ENCODE data around the gene TMOD1.
"Not testable (repeated sequence)": the region's sequence is repeated elsewhere in the genome, so short reads cannot be mapped to it uniquely, and the experiment has no call there.

TMOD1 gene

DNA sequence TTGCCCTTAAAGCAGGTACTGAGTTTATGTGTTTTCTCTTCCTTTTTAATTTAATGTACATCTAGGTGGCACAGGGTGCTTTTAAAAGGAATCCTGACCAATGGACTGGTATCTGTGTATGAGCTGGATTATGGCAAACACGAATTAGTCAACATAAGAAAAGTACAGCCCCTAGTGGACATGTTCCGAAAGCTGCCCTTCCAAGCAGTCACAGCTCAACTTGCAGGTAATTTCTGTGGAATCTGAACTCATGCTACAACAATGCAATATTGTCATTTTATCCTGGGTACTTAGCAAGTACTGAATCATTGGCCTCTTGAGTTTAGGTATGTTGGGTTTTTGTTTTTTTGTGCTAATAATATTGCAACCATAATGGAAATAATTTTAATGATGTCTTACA is 14.4 kb upstream of the TMOD1 start:
- H3K18ac ChIP-seq (ENCODE audit: low read depth in 1 of 2, low read length in 2 of 2): no peak overlapping the region
- H3K23ac ChIP-seq (ENCODE audit: low read length in 2 of 2): no peak overlapping the region
- no peak overlapping the region for H3K4me2 ChIP-seq (ENCODE audit: low read length, poor library complexity, severe bottlenecking)
- no peak overlapping the region for H3K14ac ChIP-seq (ENCODE audit: low read length in 2 of 2)
- WGBS: 77% methylated on average over 2 of the region's 2 CpGs
- no peak overlapping the region for H2BK5ac ChIP-seq (ENCODE audit: low read depth, low read length, poor library complexity, severe bottlenecking)
- H3K4me1 ChIP-seq (ENCODE audit: control insufficient read depth, insufficient read depth, low read depth, low read length): no peaks in the 10 kb centered on the region
- H3K9ac ChIP-seq (ENCODE audit: low read length): no peak overlapping the region
- H3K27me3 ChIP-seq (ENCODE audit: control insufficient read depth in 1 of 2, insufficient read depth in 1 of 2, low read length in 2 of 2): no peaks in the 10 kb centered on the region
- no peak overlapping the region for H3K4me3 ChIP-seq (ENCODE audit: insufficient read depth in 1 of 2, low read depth in 1 of 2, low read length in 2 of 2)
- H3K4ac ChIP-seq (ENCODE audit: low read depth in 1 of 2, low read length in 2 of 2): no peak overlapping the region
- H2AK5ac ChIP-seq (ENCODE audit: low read length, severe bottlenecking): no peak overlapping the region
- no peak overlapping the region for H4K91ac ChIP-seq (ENCODE audit: low read length)
- no peak for DNase-seq
- no peak overlapping the region for H4K8ac ChIP-seq (ENCODE audit: low read length)
- no peak overlapping the region for H3K27ac ChIP-seq (ENCODE audit: low read length, poor library complexity, severe bottlenecking)
- no peak overlapping the region for H2BK12ac ChIP-seq (ENCODE audit: low read length in 2 of 2)
- H2BK15ac ChIP-seq (ENCODE audit: low read depth, poor library complexity, severe bottlenecking): no peak overlapping the region
- H3K79me1 ChIP-seq (replicated peaks; ENCODE audit: low read length, poor library complexity, severe bottlenecking): no peaks in the 10 kb centered on the region
- H3K36me3 ChIP-seq (ENCODE audit: control insufficient read depth in 1 of 2, insufficient read depth in 2 of 2, low read depth in 1 of 2, low read length in 2 of 2): peaks cover 3 to 48% of the 10 kb centered on the region in 2 experiments
- H3K9me3 ChIP-seq (ENCODE audit: control insufficient read depth, low read length): peaks cover 16% of the 10 kb centered on the region
- no peak overlapping the region for H2AFZ ChIP-seq (ENCODE audit: low read depth, low read length)
- no peak overlapping the region for H2BK120ac ChIP-seq (ENCODE audit: low read depth, low read length)

DNA sequence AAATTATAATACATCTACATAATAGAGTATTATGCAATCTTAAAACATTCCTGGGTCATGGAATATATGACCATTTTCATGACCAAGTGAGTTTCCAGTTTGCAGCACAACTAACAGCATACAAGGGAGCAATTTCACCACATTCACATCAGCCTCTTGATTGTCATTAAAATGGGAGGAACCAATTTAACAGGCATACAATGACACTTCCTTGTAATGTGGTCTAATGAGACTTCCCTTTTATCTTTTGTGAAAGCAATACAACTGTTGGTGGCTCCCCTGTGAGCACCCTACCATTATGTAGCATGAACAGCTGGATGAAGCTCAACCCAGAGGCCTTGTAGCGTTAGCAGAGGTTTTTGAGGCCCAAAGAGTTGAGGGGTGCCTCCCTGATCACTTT is 13.6 kb upstream of the TMOD1 start:
- Histone ChIP-seq H2BK15ac (ENCODE audit: low read depth, poor library complexity, severe bottlenecking) (no peak overlapping the region), H3K27me3 (ENCODE audit: control insufficient read depth in 1 of 2, insufficient read depth in 1 of 2, low read length in 2 of 2) (no peaks in the 10 kb centered on the region), H3K4me1 (ENCODE audit: control insufficient read depth, insufficient read depth, low read depth, low read length) (no peaks in the 10 kb centered on the region), H2AFZ (ENCODE audit: low read depth, low read length) (no peak overlapping the region), H3K9ac (ENCODE audit: low read length) (no peak overlapping the region), H3K4me3 (ENCODE audit: insufficient read depth in 1 of 2, low read depth in 1 of 2, low read length in 2 of 2) (no peak overlapping the region), H3K4me2 (ENCODE audit: low read length, poor library complexity, severe bottlenecking) (no peak overlapping the region), H3K4ac (ENCODE audit: low read depth in 1 of 2, low read length in 2 of 2) (no peak overlapping the region), H3K9me3 (ENCODE audit: control insufficient read depth, low read length) (peaks cover 16% of the 10 kb centered on the region), H2BK5ac (ENCODE audit: low read depth, low read length, poor library complexity, severe bottlenecking) (no peak overlapping the region), H3K27ac (ENCODE audit: low read length, poor library complexity, severe bottlenecking) (no peak overlapping the region), H3K18ac (ENCODE audit: low read depth in 1 of 2, low read length in 2 of 2) (no peak overlapping the region), H4K91ac (ENCODE audit: low read length) (no peak overlapping the region), H4K8ac (ENCODE audit: low read length) (no peak overlapping the region), H2AK5ac (ENCODE audit: low read length, severe bottlenecking) (no peak overlapping the region), H2BK12ac (ENCODE audit: low read length in 2 of 2) (no peak overlapping the region), H3K79me1 (replicated peaks; ENCODE audit: low read length, poor library complexity, severe bottlenecking) (no peaks in the 10 kb centered on the region), H3K23ac (ENCODE audit: low read length in 2 of 2) (no peak overlapping the region), H3K14ac (ENCODE audit: low read length in 2 of 2) (no peak overlapping the region), H3K36me3 (ENCODE audit: control insufficient read depth in 1 of 2, insufficient read depth in 2 of 2, low read depth in 1 of 2, low read length in 2 of 2) (peaks cover 2 to 43% of the 10 kb centered on the region in 2 experiments), H2BK120ac (ENCODE audit: low read depth, low read length) (no peak overlapping the region)
- WGBS: 86% methylated on average over 1 of the region's 1 CpG
- DNase-seq: no peak

DNA sequence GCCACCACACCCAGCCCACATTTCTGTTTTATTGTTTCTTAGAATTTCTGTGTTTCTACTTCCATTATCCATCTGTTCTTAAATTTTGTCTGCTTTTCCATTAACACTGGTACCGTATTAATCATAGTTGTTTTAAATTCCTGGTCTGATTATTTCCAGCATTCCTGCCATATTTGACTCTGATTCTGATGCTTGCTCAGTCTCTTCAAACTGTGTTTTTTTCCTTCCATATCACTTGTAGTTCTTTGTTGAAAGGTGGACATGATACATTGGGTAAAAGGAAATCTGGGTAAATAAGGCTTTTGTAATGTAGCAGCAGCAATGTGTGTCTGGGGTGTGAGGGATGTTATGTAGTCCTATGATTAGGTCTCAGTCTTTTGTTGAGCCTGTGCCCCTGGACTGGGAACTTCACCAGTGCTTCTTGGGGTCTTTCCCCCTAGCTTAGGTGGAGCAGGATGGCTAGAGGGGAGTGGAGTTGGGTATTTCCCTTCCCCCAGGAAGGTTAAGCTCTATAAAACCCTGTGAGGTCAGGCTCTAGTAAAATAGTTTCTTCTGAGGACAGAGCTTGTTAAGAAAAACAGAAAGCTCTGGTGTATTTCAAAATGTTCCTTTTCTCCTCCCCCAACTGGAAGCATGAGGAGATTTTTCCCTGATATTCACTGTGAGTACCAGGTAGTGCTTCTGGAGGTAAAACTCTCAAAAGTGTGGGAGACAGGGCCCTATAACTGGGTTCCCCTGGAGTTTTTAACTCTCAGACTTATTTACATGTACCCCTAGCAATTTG is 10.1 kb upstream of the TMOD1 start:
- H2BK5ac ChIP-seq (ENCODE audit: low read depth, low read length, poor library complexity, severe bottlenecking): no peak overlapping the region
- no peak overlapping the region for H3K14ac ChIP-seq (ENCODE audit: low read length in 2 of 2)
- H3K4me3 ChIP-seq (ENCODE audit: insufficient read depth in 1 of 2, low read depth in 1 of 2, low read length in 2 of 2): no peak overlapping the region
- H3K4me1 ChIP-seq (ENCODE audit: control insufficient read depth, insufficient read depth, low read depth, low read length): no peaks in the 10 kb centered on the region
- no peak overlapping the region for H2AFZ ChIP-seq (ENCODE audit: low read depth, low read length)
- no peak overlapping the region for H3K27ac ChIP-seq (ENCODE audit: low read length, poor library complexity, severe bottlenecking)
- H3K79me1 ChIP-seq (replicated peaks; ENCODE audit: low read length, poor library complexity, severe bottlenecking): no peaks in the 10 kb centered on the region
- no peak overlapping the region for H2BK12ac ChIP-seq (ENCODE audit: low read length in 2 of 2)
- H3K18ac ChIP-seq (ENCODE audit: low read depth in 1 of 2, low read length in 2 of 2): no peak overlapping the region
- H3K4ac ChIP-seq (ENCODE audit: low read depth in 1 of 2, low read length in 2 of 2): no peak overlapping the region
- no peak overlapping the region for H3K9ac ChIP-seq (ENCODE audit: low read length)
- no peak overlapping the region for H2AK5ac ChIP-seq (ENCODE audit: low read length, severe bottlenecking)
- H3K36me3 ChIP-seq (ENCODE audit: control insufficient read depth in 1 of 2, insufficient read depth in 2 of 2, low read depth in 1 of 2, low read length in 2 of 2): peaks cover 0 to 30% of the 10 kb centered on the region in 2 experiments
- H3K23ac ChIP-seq (ENCODE audit: low read length in 2 of 2): no peak overlapping the region
- no peak overlapping the region for H2BK15ac ChIP-seq (ENCODE audit: low read depth, poor library complexity, severe bottlenecking)
- 94% methylated on average over 1 of the region's 1 CpG for WGBS
- no peak overlapping the region for H4K8ac ChIP-seq (ENCODE audit: low read length)
- H3K9me3 ChIP-seq (ENCODE audit: control insufficient read depth, low read length): peaks cover 16% of the 10 kb centered on the region
- no peak overlapping the region for H4K91ac ChIP-seq (ENCODE audit: low read length)
- DNase-seq: no peak
- H3K4me2 ChIP-seq (ENCODE audit: low read length, poor library complexity, severe bottlenecking): no peak overlapping the region
- no peak overlapping the region for H2BK120ac ChIP-seq (ENCODE audit: low read depth, low read length)
- no peaks in the 10 kb centered on the region for H3K27me3 ChIP-seq (ENCODE audit: control insufficient read depth in 1 of 2, insufficient read depth in 1 of 2, low read length in 2 of 2)

DNA sequence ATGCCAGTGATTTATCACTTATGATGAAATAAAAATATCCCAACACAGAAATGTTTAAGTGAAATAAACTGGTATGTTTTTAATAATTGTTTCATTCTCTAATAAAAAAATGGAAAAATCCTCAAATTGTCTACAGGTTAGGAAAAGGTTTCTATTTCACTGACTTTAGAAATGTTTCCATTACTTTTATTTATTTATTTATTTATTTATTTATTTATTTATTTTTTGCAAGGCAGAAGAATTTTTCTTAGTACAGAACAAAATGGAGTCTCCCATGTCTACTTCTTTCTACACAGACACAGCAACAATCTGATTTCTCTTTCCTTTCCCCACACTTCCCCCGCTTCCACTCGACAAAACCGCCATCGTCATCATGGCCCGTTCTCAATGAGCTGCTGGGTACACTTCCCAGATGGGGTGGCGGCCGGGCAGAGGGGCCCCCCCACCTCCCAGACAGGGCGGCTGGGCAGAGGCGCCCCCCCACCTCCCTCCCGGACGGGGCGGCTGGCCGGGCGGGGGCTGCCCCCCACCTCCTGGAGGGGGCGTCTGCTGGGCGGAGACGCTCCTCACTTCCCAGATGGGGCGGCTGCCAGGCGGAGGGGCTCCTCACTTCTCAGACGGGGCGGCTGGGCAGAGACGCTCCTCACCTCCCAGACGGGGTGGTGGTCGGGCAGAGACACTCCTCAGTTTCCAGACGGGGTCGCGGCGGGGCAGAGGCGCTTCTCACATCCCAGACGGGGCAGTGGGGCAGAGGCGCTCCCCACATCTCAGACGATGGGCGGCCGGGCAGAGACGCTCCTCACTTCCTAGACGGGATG is 3.7 kb upstream of the TMOD1 start:
- 97% methylated on average over 21 of the region's 36 CpGs for WGBS
- peaks cover 18 to 25% of the 10 kb centered on the region in 2 experiments for H3K27me3 ChIP-seq (ENCODE audit: control insufficient read depth in 1 of 2, insufficient read depth in 1 of 2, low read length in 2 of 2)
- not testable (repeated sequence) for H3K14ac ChIP-seq (ENCODE audit: low read length in 2 of 2)

More for the DNA sequence above, 3.7 kb upstream of the TMOD1 start:
- H3K4ac ChIP-seq (ENCODE audit: low read depth in 1 of 2, low read length in 2 of 2); H3K9ac ChIP-seq (ENCODE audit: low read length); H3K4me2 ChIP-seq (ENCODE audit: low read length, poor library complexity, severe bottlenecking); H2BK120ac ChIP-seq (ENCODE audit: low read depth, low read length); H4K91ac ChIP-seq (ENCODE audit: low read length); H3K18ac ChIP-seq (ENCODE audit: low read depth in 1 of 2, low read length in 2 of 2); H2BK5ac ChIP-seq (ENCODE audit: low read depth, low read length, poor library complexity, severe bottlenecking); H3K79me1 ChIP-seq (replicated peaks; ENCODE audit: low read length, poor library complexity, severe bottlenecking); H2AK5ac ChIP-seq (ENCODE audit: low read length, severe bottlenecking); H4K8ac ChIP-seq (ENCODE audit: low read length); H2AFZ ChIP-seq (ENCODE audit: low read depth, low read length); H3K4me3 ChIP-seq (ENCODE audit: insufficient read depth in 1 of 2, low read depth in 1 of 2, low read length in 2 of 2); H3K23ac ChIP-seq (ENCODE audit: low read length in 2 of 2); H2BK15ac ChIP-seq (ENCODE audit: low read depth, poor library complexity, severe bottlenecking); H3K9me3 ChIP-seq (ENCODE audit: control insufficient read depth, low read length); H2BK12ac ChIP-seq (ENCODE audit: low read length in 2 of 2); H3K27ac ChIP-seq (ENCODE audit: low read length, poor library complexity, severe bottlenecking); DNase-seq: not testable (repeated sequence)
- Histone ChIP-seq H3K36me3 (ENCODE audit: control insufficient read depth in 1 of 2, insufficient read depth in 2 of 2, low read depth in 1 of 2, low read length in 2 of 2) (peaks cover 0 to 13% of the 10 kb centered on the region in 2 experiments), H3K4me1 (ENCODE audit: control insufficient read depth, insufficient read depth, low read depth, low read length) (peaks cover 15% of the 10 kb centered on the region)

Measured in mesenchymal stem cell (in vitro differentiated cells and primary cell).